HG02571 (cell line): ENCODE data around the gene TCFL5.

Source experiments
- ATAC-seq: cut with Tn5 transposase; IDR thresholded peaks from one replicate; pipeline ENCODE4 v1.9.1; 2021; ENCODE audit warnings: mild to moderate bottlenecking, moderate library complexity; ENCODE audit not compliant: unreplicated experiment

TCFL5 gene

DNA sequence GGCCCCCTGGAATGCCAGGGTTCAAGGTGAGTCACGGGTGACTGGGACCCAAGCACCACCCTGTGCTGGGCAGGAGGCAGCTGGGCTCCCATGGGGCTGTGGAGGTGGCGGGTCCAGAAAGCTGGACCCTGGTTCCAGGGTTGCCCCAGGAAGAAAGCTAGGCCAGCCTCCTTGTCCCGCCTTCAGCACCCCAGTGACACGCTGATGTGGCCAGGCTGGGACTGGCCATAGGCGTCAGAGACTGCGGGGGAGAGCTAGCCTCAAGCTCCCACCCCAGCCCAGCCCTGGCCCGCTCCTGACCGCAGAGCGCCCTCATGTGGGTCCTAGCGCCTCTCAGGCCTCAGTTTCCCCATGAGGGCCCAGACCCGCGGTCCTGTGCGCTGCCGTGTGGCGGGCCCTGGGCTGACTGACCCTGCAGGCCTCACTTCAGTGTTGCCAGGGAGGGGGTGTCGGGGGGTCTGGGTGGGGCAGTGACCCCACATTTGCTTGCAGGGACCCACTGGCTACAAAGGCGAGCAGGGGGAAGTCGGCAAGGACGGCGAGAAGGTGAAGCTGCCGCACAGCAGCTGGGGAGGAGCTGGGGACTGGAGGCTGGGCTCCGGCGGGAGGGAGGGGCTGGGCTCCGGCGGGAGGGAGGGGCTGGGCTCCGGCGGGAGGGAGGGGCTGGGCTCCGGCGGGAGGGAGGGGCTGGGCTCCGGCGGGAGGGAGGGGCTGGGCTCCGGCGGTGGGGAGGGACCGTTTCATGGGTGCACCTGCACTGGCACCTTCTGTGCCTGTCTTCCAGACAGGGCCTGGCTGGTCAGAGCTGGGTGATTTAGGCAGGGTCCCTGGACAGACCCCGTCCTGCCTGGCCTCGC lies 36.9 kb downstream of the TCFL5 start:
- ATAC-seq, result no peak

DNA sequence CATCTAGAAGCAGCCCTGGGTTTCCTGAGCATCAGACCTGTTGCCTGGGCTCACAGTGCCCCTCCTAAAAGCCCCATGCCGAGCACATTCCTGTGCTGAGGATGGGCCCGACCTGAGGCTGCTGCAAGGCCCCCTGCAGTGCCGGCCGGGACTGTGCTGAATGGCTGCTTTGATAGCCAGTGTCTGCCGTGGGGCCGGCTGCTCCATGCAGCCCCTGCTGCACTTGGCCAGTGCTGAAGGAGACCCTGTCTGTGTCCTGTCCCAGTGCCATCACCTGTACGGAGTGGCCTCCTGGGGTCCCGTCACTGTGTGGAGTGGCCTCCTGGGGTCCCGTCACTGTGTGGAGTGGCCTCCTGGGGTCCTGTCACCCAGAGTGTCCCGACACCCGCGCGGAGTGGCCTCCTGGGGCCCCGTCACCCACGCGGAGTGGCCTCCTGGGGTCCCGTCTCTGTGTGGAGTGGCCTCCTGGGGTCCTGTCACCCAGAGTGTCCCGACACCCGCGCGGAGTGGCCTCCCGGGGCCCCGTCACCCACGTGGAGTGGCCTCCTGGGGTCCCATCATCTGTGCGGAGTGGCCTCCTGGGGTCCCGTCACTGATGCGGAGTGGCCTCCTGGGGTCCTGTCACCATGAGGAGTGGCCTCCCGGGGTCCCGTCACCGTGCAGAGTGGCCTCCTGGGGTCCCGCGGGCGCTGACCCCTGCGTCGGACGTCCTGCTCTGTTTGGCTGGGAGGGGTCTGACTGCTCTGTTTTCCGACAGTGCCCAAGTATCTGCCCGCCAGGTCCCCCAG lies 37.7 kb downstream of the TCFL5 start:
- no peak for ATAC-seq

DNA sequence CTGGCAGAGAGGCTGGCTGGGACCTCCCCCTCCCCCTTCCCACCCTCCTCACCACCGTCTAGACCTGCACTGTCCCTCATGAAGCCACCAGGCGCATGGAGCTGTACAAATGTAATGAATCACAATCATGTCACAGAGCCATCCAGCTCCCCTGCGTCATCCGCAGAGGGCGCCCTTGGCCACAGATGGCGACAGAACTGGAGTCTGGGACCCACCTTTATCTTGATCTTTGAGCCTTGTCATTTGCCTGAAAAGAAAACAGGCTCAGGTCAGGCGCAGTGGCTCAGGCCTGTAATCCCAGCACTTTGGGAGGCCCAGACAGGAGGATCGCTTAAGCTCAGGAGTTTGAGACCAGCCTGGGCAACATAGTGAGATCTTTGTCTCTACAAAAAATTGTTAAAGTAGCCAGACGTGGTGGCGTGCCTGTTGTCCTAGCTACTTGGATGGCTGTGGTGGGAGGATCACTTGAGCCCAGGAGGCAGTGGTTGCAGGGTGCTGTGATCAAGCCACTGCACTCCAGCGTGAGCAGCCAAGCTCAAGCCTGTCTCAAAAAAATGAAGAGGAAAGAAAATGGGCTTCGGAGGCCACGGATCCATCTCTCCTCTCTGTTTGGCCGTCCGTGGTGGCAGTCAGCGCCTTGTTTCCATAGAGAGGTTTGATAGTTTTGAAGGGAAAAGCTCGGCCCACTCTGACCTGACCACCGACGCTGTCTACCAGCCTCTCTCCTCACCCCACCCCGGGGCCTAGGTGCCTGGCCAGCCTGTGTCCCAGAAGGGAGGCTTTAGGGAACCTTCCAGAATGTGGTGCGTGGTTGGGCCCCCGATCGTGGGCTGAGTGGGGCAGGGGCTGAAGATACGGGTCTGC lies 38.6 kb downstream of the TCFL5 start:
- ATAC-seq, result no peak

DNA sequence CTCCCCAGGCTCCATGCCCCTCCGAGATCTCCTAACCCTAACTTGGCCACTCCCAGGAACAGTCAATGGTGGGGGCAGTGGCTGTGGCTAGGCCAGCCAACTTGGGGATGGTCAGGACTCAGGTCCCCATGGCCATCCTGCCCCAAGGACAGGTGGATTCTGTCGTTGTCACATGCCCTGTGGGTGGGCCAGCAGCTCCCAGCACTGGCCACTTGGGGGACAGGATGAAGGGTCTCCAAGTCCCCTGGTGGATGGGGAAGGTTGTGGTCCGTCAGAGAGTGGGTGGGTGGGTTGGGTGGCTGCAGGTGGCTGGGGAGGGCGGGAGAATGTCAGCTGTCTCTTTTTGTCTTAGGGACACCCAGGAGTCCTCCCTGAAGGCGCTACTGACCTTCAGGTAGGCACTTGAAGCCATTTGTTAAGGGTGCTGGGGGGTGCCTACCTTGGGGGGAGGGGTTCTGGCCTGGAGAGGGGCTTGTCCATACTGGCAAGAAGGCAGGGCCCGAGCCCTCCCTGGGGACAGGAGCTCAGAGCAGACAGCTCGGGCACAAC lies 39.3 kb downstream of the TCFL5 start:
- no peak for ATAC-seq

DNA sequence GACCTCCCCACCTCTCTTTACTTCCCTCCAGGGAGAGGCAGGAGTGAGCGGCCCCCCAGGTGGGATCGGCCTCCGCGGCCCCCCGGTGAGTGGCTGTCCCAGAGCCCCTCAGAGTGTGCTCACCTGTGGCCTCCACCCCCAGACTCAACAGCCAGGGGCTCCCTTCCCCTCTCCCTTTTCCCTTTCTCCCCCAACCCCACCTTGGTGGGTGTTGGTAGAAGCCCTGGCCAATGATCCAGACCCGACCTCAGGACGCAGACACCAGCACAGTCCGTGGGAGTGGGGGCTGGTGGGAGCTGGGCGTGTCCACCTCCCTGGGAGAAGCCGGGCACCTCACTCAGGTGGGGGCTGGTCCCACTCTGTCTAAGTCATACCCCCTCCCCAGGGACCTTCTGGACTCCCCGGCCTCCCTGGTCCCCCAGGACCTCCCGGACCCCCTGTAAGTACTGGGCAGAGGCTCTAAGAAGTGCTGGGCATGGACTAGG lies 39.9 kb downstream of the TCFL5 start:
- ATAC-seq, result no peak

DNA sequence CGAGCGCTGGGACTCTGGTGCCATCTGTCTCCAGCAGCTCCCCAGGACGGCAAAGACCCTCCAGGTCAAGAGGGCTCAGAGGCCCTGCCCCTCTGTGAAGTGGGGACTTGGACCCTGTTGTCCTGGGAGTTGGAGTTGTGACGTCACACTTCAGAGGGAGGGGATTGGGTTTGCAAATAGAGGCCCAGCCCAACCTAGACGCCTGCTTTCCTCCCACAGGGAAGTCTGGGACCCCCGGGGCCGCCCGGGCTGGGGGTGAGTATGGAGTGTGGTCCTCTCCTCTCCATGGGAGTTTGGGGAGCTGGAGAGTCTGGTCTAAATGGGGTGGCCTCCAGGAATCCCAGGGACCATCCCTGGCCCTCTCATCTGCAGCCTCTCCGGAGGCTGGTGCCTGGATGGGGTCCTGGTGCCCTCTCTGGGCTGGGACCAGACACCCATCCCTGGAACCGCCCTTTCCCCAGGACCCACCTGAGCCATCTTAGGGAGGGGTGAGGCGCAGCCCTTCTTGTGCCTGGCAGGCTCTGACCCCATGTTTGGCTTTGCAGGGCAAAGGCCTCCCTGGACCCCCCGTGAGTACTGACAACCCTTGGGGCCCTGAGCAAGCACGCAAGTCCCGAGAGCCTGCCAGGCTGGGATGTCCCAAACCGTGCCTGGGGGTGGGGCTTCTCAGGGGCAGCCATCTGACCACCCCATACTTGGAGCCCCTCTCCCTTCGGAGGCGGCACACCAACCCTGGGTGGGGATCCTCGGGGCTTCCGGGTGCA lies 40.5 kb downstream of the TCFL5 start:
- ATAC-seq, result no peak

DNA sequence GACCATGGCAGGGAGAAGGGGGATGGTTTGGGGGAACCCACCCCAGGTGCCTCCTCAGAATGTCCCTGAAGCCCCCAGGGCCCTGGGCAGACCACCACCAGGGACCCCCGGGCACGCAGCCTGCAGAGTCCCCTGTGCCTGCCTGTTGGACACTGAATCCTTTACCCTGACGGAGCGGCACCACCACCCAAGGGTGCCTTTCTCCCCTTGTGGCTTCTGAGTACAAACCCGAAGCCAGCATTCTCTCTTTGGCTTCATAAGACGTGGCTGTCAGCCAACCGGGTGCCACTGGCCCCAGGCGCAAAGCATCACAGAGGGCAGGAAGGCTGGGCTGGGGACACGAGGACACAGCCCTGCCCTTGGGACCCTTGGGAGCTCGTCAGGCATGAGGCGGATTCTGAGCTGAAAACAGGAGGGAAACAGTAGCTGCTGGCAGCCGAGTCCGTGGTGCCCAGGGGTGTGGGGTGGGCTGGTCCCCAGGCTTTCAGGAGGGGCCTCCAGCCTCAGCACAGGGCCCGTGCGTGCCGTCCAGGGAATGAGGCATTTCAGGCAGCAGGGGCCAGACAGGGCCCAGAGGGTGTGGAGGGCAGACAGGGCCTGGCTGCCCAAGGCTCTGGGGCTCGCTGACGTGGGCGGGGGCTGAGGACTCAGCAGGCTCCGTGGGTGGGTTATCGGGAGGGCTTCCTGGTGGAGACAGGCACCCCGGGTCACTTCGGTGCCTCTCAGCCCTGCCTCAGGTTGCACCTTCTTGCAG lies 41.2 kb downstream of the TCFL5 start:
- no peak for ATAC-seq

DNA sequence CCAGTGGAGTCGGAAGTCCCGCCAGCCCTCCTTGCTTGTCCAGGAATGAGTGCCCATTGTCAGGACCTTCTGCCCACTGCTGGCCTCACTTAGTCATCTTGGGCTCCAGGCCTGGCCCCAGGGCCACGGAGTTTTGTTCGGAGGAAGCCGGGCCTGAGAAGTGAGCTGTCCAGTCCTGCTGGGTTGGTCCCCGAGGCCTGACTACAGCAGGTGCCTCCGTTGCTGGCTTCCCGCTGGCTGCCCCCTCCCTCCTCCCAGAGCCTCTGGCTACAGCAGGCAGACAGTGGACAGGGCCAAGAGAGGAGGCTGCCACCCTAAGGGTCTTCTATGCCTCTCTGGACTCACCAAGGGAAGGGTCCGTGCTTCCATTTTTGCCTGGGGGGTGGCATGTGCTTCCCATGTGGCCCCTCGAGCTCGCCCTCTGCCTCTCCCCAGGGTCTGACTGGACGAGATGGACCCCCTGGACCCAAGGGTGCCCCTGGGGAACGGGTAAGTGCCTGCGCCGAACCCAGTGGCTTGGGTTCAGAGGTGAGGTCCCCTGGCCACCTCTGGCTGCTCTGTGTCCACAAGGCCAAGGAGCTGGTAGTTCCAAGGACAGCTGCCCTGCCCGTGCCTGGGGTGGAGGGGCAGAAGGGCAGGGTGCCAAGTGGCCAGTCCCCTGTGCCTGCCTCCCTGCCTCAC lies 42.0 kb downstream of the TCFL5 start:
- no peak for ATAC-seq

DNA sequence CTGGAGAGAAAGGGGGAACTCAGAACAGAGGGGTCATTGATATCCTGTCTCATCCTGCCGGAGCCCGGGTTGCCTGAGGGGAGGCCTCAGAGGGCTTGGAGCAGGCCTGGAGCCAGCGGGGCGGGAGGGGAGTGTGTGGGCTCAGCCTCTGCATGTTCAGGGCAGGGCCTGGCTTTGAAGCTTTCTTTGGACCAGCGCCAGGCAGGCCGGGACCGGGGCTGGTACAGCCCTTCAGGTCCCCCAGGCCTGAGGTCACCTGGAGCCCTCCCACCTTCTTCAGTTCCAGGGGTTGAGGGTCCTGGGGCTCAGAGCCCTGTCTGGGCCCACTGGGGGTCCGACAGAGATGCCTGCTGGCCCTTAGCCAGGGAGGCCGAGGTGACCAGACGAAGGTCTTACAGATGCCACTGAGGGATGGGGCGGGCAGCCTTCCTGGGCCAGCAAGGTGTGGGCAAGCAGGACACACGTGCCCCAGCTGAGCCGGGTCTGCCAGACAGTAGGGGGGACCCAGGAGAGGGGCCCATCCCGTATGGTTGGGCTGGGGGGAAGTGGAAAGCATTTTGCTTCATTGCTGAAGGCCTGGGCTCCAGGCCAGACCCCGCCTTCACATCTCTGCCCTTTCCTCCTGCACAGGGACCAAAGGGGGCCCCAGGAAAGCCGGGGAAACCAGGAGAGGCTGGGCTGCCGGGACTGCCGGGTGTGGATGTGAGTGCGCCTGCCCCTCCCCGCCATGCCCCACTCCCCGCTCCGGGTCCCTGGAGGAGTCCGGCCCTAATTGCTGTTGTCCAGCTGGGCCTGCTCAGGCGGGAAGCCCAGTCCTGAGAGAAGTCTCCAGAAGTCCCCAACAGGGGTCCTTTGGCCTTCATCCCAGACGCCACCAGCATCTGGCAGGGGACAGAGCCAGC lies 42.8 kb downstream of the TCFL5 start:
- no peak for ATAC-seq

DNA sequence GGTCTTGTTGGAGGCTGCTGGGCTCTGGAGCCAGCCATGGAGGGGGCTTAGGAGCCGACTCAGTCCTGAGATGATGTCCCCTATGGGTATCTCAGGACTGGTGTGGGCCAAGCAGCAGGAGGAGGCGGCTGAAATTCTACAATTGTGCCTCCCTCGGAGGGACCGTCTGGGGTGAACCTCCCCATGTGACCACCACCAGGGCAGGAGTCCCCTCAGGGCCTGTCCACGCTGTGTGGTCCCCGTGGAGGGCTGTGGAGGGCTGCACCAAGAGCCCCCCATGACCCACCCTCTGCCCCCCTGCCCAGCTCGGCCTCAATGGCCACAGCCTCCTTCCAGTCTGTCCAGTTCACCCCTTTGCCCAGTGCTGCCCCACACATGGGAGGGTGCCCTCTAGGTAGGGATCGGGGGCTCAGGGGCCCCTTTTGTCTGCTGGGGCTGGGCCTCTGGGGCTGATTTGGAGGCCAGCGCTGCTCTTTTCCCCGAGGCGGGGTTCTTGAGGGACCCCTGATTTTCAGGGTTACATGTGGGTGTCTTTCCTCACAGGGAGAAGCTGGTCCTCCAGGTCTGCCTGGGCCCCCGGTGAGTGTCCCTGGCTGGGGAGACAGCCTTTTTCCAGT lies 43.5 kb downstream of the TCFL5 start:
- no peak for ATAC-seq

DNA sequence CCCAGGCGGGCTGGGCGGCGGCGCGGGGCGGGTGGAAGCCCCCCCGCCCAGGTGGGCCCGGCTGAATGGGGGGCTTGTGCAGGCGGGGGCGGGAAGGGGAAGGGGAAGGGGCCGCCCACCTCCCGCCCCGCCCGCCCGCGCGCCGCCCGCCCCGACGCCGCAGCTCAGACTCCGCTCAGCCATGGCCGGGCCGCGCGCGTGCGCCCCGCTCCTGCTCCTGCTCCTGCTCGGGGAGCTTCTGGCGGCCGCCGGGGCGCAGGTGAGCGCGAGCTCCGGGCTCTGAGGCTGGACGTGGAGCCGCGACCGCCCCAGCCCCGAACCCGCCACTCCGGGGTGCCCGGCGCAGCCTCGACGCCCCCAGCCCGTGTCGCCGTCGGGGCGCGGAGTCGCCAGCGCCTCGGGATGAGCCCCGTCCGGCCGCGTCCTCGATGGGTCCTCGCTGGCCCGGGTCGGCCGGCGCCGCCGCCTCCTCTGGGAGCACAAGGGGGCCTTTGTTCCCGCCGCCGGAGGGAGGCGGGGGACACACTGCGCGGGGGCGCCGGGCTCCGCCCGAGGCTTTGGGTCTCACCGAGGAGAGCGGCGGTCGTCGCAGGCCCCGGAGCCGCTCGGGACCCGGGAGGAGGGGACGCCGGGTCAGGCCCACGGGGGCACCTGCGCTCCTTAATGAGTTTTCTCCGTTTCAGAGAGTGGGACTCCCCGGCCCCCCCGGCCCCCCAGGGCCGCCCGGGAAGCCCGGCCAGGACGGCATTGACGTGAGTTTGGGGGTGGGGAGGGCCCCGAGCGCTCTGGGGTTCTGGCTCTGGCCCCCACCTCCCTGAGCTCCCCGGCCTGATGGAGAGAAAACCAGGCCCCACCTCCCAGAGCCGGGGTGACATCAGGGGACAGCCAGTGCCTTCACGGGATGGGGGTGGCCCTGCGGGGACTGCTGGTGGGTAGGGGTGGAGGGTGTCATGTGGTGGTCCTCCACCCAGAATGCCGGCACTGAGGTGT lies 44.4 kb downstream of the TCFL5 start, which contains the start of gene COL9A3:
TSS of gene COL9A3 (plus strand) at position 167 of the 990 bp plus-strand sequence. CDS start at position 182, 15 bp downstream.
- ATAC-seq, result no peak

DNA sequence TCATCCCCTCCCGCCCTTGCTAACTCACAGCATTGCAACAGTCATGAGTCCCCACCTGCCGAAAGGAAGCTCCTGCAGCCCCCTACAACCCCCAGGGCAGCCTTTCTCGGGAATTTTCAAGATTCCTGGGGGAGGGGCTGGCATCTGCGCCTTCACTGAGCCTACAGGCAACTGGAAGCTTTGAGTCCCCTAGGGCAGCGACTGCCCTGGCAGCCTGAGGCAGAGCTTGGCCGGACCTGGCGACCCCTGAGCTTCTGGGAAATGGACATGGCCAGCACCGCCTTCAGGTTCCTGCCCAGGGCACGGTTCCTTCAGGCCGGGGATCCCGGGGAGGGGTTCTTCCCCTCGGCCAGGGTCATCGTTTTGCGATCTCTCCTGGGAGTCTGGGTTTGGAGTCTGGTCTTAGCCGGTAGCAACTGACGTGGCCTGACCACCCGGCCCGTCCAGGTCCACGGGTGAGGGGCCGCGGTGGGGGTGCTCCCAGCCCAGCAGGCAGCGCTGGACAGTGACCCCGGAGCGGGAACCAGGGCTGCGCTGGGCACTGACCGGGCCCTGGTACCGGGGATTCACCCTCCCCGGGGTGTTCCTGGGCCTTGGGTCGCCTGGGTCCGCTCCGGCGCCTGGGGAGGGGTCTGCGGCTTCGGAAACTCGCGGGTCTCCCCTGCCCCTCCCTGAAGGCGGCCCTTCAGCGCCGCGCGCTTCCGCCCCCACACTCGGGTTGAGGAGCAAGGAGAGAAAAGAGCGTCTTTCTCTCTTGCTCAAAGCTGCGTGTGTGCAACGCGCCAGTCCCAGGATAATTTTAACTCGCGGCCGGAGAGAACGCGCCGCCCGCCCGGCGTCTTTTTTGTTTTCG lies 45.4 kb downstream of the TCFL5 start:
- no peak for ATAC-seq

DNA sequence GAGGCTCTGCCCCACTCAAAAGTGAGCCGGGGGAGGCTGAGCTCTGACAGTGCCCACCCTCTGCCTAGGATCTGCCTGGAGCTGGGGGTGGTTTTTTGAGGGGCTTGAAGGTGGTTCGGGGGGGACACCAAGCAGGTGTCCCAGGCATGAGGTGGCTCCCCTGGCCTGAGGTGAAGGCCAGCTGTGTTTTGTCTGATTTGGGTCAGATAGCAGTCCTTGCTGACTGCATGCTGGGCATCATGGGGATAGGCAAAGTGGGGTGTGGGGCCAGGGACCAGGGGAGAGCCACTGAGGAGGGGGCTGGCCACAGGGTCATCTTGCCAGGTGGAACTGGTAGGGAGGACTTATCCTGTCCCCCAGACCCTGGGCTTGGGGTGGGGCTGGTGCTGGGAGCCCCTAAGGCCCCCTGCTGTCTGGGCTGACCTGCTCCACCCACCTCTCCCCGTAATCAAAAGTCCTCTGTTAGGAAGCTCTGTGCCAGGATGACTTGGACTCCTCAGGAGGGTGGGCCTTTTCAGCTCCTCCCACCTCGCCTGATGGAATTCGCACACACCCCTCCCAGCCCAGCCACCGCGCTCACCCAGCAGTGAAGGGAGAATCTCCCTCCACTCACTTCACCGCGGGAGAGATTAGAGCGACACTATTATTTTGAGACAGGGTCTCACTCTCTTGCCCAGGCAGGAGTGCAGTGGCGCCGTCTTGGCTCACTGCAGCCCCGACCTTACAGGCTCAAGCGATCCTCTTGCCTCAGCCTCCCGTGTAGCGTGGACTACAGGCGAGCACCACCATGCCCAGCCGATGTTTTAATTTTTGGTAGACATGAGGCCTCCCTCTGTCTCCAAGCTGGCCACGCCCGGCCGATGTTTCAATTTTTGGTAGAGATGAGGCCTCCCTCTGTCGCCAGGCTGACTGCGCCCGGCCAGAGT lies 46.3 kb downstream of the TCFL5 start:
- ATAC-seq, result no peak

DNA sequence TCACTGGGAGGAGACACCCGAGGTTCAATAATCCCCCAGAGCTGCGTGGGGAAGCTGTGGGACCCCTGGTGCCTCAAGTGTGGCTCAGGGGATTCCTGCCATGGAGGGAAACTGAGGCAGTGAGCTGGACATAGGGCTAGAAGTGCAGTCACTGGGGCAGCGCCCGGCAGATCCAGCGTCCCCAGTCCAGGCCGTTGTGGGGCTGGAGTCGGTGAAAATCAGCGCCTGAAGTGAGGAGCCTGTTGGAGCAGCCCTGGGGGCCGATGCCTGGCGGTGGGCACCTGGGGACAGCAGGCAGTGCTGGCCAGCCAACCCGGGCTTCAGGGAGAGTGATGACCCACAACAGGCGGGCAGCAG lies 46.9 kb downstream of the TCFL5 start:
- ATAC-seq, result no peak
